Upper lobe of left lung (tissue), 6 donors: Measurements from ENCODE around the gene MLLT3. TPM values are rescaled to one million over a fixed set of nuclear protein-coding genes. Genes with fewer than 3 reads are reported as not detected.
A peak's percentile ranks its signal among the peaks of the same experiment; 100 is the strongest.
"Not testable (repeated sequence)": the region's sequence is repeated elsewhere in the genome, so short reads cannot be mapped to it uniquely, and the experiment has no call there.

Source experiments
- ATAC-seq, 2 donors: fragments of 200-7000 bp; cut with Tn5 transposase; one replicate each; pipeline ENCODE4 v1.9.1; 2022; ENCODE audit warnings: mild to moderate bottlenecking in 2 of 2, moderate library complexity in 2 of 2; ENCODE audit not compliant: low FRiP score in 2 of 2
- DNase-seq, 2 donors: peaks; one replicate each; pipeline ENCODE4 v3.0.0-alpha.2; 2019 to 2020
- H3K27ac ChIP-seq, 4 donors: fragments of 200-600 bp; sonication (generic); one replicate each; pipeline ENCODE4 v1.5.1; 2016 to 2019
- H3K27me3 ChIP-seq, 4 donors: fragments of 200-600 bp; sonication (generic); one replicate each; pipeline ENCODE4 v1.5.1; 2017 to 2019
- H3K36me3 ChIP-seq, 4 donors: fragments of 200-600 bp; sonication (generic); one replicate each; pipeline ENCODE4 v1.5.1; 2016 to 2019
- H3K4me1 ChIP-seq, 4 donors: fragments of 200-600 bp; sonication (generic); one replicate each; pipeline ENCODE4 v1.5.1; 2018 to 2019
- H3K4me3 ChIP-seq, 4 donors: fragments of 200-600 bp; sonication (generic); one replicate each; pipeline ENCODE4 v1.5.1; 2017 to 2019; ENCODE audit warnings: mild to moderate bottlenecking in 2 of 4, moderate library complexity in 1 of 4
- H3K9me3 ChIP-seq, 4 donors: fragments of 200-600 bp; sonication (generic); one replicate each; pipeline ENCODE4 v1.5.1; 2018 to 2019
- EP300 ChIP-seq, 4 donors: sonication (generic); formaldehyde crosslinking; IDR thresholded peaks; one replicate each; pipeline ENCODE4 v1.5.1; 2017; ENCODE audit warnings: antibody characterized with exemption in 4 of 4, control low read depth in 2 of 4
- POLR2A ChIP-seq, 4 donors: fragments of 450-650 bp; IDR thresholded peaks; one replicate each; pipeline ENCODE4 v1.5.1; 2016 to 2017; ENCODE audit warnings: antibody characterized with exemption in 4 of 4, mild to moderate bottlenecking in 2 of 4
- POLR2AphosphoS5 ChIP-seq, 2 donors: sonication (generic); formaldehyde crosslinking; IDR thresholded peaks; one replicate each; pipeline ENCODE4 v1.5.1; 2017; ENCODE audit warnings: antibody characterized with exemption in 2 of 2
- whole genome bisulfite sequencing, 2 donors: methylation state at CpG; one replicate each; pipeline ENCODE4 v1.1.5; 2017 to 2018; 5-methylcytosine and 5-hydroxymethylcytosine counted together
- total RNA-seq, 6 donors: library from RNA; depleted of rRNA in 4 of 6; stranded (reverse); fragments of >200 nt in 4 of 6; gene quantifications; one replicate each; pipeline versions ENCODE4 v1.1.0 to v1.2.1, GENCODE V29; 2016 to 2021
- TF ChIP-seq, protein P1 (sequence below), 6 experiments: fragments of 450-650 bp in 4 of 6; fragments of 200-600 bp in 2 of 6; sonication (generic) in 2 of 6; IDR thresholded peaks; one replicate each; pipeline ENCODE4 v1.5.1; 2016 to 2019; ENCODE audit warnings: antibody characterized with exemption in 6 of 6
- donor health status: DM: no; HTN: no; CAD: no; lungs with moderate emphysema.
- donor health status: DM: no; HTN: yes; CAD: no; lungs with severe emphysema.

Gene MLLT3
- total RNA-seq, 6 donors from 2014 or later = 13.8 to 30.4 (median 20.9) TPM

DNA sequence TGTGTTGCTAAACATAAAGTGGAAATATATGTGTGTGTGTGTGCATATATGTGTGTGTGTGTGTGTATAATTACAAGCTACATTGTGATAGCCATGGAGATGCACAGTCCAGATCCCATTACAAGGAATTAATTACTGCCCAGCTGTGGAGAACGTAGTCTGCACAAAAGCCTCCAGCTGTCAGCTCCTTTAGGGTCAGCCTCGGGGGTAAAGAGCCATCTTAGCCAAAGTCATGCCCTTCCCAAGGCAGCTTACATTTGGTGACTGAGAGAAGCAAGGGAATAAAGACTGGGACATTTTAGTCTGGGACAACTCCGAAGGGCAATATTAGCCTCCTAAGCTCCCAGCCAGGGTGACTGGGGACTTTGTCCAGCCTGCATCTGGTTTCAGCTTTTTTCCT is 39.9 kb upstream of the MLLT3 start:
- Histone ChIP-seq H3K4me1 (peaks cover 0 to 14% (median 1%) of the 10 kb centered on the region in 4 donors), H3K36me3 (no peaks in the 10 kb centered on the region), H3K9me3 (no peaks in the 10 kb centered on the region), H3K4me3 (no peak overlapping the region), H3K27me3 (no peaks in the 10 kb centered on the region), H3K27ac (no peak overlapping the region)
- no peak for DNase-seq
- TF ChIP-seq POLR2A (IDR thresholded peaks at IDR 0.05) (no peak), POLR2AphosphoS5 (IDR thresholded peaks at IDR 0.05) (no peak)
- WGBS, 2 donors = 78 to 87% methylated on average over 3 of the region's 3 CpGs
- no peak for ATAC-seq

DNA sequence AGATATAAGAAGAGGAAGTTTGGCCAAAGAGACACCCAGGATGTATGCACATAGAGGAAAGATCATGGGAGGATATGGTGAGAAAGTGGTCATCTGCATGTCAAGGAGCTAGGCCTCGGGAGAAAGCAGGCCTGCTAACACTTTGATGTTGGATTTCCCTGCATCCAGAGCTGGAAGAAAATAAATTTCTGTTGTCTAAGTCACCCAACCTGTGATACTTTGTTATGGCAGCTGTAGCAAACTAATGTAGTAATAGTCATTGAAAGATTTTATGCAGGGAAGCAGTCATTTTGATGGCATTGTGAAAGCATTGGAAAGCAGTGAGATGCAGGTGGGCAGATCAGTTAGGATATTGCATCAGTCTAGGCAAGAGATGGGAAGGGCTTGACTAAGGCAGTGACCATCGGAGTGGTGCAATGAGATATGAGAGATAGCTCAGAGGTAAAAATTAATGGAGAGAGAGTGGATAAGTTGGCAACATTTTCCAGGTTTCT is 37.2 kb upstream of the MLLT3 start:
- peaks cover 0 to 14% (median 1%) of the 10 kb centered on the region in 4 donors for H3K4me1 ChIP-seq
- DNase-seq (no peak), ATAC-seq (no peak)
- 77 to 88% methylated on average over 2 of the region's 2 CpGs for WGBS, 2 donors
- H3K27ac ChIP-seq = no peak overlapping the region
- TF ChIP-seq EP300 (IDR thresholded peaks at IDR 0.05) = no peak
- no peak for TF ChIP-seq POLR2AphosphoS5 (IDR thresholded peaks at IDR 0.05)
- TF ChIP-seq, protein P1, sequence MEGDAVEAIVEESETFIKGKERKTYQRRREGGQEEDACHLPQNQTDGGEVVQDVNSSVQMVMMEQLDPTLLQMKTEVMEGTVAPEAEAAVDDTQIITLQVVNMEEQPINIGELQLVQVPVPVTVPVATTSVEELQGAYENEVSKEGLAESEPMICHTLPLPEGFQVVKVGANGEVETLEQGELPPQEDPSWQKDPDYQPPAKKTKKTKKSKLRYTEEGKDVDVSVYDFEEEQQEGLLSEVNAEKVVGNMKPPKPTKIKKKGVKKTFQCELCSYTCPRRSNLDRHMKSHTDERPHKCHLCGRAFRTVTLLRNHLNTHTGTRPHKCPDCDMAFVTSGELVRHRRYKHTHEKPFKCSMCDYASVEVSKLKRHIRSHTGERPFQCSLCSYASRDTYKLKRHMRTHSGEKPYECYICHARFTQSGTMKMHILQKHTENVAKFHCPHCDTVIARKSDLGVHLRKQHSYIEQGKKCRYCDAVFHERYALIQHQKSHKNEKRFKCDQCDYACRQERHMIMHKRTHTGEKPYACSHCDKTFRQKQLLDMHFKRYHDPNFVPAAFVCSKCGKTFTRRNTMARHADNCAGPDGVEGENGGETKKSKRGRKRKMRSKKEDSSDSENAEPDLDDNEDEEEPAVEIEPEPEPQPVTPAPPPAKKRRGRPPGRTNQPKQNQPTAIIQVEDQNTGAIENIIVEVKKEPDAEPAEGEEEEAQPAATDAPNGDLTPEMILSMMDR (IDR thresholded peaks at IDR 0.05) = no peak
- TF ChIP-seq POLR2A (IDR thresholded peaks at IDR 0.05) = no peak
- no peaks in the 10 kb centered on the region for H3K36me3 ChIP-seq
- no peaks in the 10 kb centered on the region for H3K27me3 ChIP-seq
- no peaks in the 10 kb centered on the region for H3K9me3 ChIP-seq
- peak overlapping the region in 1 of 4 donors; percentile 54 for H3K4me3 ChIP-seq

DNA sequence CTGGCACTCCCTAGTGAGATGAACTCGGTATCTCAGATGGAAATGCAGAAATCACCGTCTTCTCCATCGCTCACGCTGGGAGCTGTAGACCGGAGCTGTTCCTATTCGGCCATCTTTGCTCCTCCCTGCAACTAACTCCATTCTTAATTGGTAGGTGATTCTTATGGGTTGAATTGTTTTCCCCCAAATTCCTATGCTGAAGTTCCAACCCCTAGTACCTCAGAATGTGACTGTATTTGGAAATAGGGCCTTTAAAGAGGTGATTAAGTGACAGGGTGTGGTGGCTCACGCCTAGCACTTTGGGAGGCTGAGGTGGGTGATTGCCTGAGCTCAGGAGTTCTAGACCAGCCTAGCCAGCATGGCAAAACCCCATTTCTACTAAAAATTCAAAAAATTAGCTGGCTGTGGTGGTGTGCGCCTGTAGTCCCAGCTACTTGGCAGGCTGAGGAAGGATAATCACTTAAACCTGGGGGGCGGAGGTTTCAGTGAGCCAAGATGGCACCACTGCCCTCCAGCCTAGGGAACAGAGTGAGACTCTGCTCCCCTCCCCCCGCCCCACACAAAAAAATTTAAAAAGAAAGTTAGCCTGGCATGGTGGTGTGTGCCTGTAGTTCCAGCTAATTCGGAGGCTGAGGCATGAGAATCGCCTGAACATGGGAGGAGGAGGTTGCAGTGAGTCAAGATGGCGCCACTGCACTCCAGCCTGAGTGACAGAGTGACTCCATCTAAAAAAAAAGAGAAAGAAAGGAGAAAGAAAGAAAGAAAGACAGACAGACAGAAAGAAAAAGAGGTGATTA is 36.6 kb upstream of the MLLT3 start:
- H3K4me1 ChIP-seq = peaks cover 0 to 14% (median 1%) of the 10 kb centered on the region in 4 donors
- DNase-seq (no peak), ATAC-seq (peak in 1 of 2 donors; percentile 23)
- WGBS, 2 donors = 64 to 84% methylated on average over 13 of the region's 13 CpGs
- H3K27me3 ChIP-seq = no peaks in the 10 kb centered on the region
- peak overlapping the region; percentile 2 to 56 (median 50) for H3K4me3 ChIP-seq
- no peaks in the 10 kb centered on the region for H3K9me3 ChIP-seq
- TF ChIP-seq EP300 (IDR thresholded peaks at IDR 0.05) (no peak), POLR2A (IDR thresholded peaks at IDR 0.05) (no peak), POLR2AphosphoS5 (IDR thresholded peaks at IDR 0.05) (no peak)
- TF ChIP-seq, protein P1 (IDR thresholded peaks at IDR 0.05) = no peak
- H3K27ac ChIP-seq = peak overlapping the region in 3 of 4 donors; percentile 1 to 63 (median 63)
- no peaks in the 10 kb centered on the region for H3K36me3 ChIP-seq

DNA sequence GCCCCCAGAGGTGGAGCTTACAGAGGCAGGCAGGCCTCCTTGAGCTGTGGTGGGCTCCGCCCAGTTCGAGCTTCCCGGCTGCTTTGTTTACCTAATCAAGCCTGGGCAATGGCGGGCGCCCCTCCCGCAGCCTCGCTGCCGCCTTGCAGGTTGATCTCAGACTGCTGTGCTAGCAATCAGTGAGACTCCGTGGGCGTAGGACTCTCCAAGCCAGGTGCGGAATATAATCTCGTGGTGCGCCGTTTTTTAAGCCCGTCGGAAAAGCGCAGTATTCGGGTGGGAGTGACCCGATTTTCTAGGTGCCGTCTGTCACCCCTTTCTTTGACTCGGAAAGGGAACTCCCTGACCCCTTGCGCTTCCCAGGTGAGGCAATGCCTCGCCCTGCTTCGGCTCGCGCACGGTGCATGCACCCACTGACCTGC is 36.0 kb upstream of the MLLT3 start:
- H3K9me3 ChIP-seq, H3K36me3 ChIP-seq, H3K27me3 ChIP-seq, ATAC-seq: not testable (repeated sequence)
- DNase-seq = peak; percentile 31 to 85
- WGBS, 2 donors = 32 to 56% methylated on average over 17 to 27 of the region's 27 CpGs
- peak overlapping the region in 3 of 4 donors; percentile 1 to 63 (median 63) for H3K27ac ChIP-seq
- peaks cover 0 to 14% (median 1%) of the 10 kb centered on the region in 4 donors for H3K4me1 ChIP-seq
- peak overlapping the region; percentile 2 to 56 (median 50) for H3K4me3 ChIP-seq

DNA sequence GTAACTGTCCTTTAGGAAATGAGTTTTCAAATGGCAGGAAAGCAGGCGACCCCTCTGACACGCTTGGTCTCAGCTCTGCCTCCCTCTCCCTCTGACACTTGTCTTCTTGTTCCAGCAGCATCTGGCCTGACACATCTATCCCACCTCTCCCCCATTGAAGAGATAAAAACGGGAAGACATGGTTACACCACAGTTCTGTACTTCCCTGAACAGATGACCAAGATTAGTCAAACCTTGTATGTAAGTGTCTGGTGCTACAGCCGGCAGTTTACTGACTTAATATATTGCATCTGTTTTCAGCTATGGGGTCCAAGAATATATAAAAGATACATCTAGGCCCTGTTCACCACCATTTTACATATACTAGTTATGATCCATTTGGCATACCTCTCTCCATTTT is 29.6 kb upstream of the MLLT3 start:
- H3K36me3 ChIP-seq = no peaks in the 10 kb centered on the region
- no peaks in the 10 kb centered on the region for H3K9me3 ChIP-seq
- DNase-seq = no peak
- 61 to 69% methylated on average over 4 of the region's 4 CpGs for WGBS, 2 donors
- no peak for ATAC-seq
- TF ChIP-seq POLR2AphosphoS5 (IDR thresholded peaks at IDR 0.05) = no peak
- H3K4me1 ChIP-seq = no peaks in the 10 kb centered on the region
- no peak overlapping the region for H3K27ac ChIP-seq
- no peaks in the 10 kb centered on the region for H3K27me3 ChIP-seq
- H3K4me3 ChIP-seq = no peak overlapping the region

DNA sequence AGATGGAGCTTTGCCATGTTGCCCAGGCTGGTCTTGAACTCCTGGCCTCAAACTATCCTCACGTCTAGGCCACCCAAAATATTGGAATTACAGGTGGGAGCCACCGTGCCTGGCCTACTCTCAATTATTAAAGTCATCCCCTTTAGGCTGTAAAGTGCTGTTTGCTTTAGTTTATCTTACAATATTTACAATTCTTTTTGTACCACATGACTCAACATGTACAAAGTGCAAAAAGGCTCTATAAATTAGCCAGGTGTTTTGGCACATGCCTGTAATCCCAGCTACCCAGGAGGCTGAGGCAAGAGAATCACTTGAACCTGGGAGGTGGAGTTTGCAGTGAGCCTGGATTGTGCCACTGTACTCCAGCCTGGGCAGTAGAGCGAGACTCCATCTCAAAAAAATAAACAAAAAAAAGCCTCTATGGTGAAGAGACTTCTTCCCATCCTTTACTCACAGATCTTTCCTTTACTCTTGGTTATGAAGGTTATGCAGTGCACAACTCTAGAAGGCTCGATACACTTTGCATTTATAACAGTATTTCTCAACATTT is 28.5 kb upstream of the MLLT3 start:
- no peak for ATAC-seq

More for the DNA sequence above, 28.5 kb upstream of the MLLT3 start:
- no peak overlapping the region for H3K27ac ChIP-seq
- TF ChIP-seq EP300 (IDR thresholded peaks at IDR 0.05) (no peak), POLR2A (IDR thresholded peaks at IDR 0.05) (no peak), POLR2AphosphoS5 (IDR thresholded peaks at IDR 0.05) (no peak)
- TF ChIP-seq, protein P1 (IDR thresholded peaks at IDR 0.05) = no peak
- no peak for DNase-seq
- H3K9me3 ChIP-seq = no peaks in the 10 kb centered on the region
- H3K36me3 ChIP-seq = no peaks in the 10 kb centered on the region
- no peak overlapping the region for H3K4me3 ChIP-seq
- H3K27me3 ChIP-seq = no peaks in the 10 kb centered on the region
- no peaks in the 10 kb centered on the region for H3K4me1 ChIP-seq
- WGBS, 2 donors = 88 to 90% methylated on average over 4 of the region's 4 CpGs
